Activated naive CD8-positive, alpha-beta T cell treated with anti-CD3 and anti-CD28 coated beads, Interleukin-2, amount 10 ng/mL, durations not matched to agents 7 days and 5 days (primary cell): ENCODE data around the gene GLI3. TPM values are rescaled to one million over a fixed set of nuclear protein-coding genes. Genes with fewer than 3 reads are reported as not detected.

ENCODE experiments used
- ATAC-seq: fragments of 150-1000 bp; cut with Tn5 transposase; one replicate; pipeline ENCODE4 v1.10.0; 2021; ENCODE audit warnings: low read depth, moderate library complexity
- POLR2A ChIA-PET: fragments of 350-600 bp; sonication (Branson Sonifier 250); formaldehyde crosslinking; loops from one replicate; lab custom pipeline; 2021; ENCODE audit warnings: antibody characterized with exemption; lab: Charles Lee
- DNase-seq: peaks from one replicate; pipeline ENCODE4 v3.0.0; 2021
- H3K27ac Mint-ChIP-seq: one replicate; pipeline ENCODE4 v1.8.0; 2022; ENCODE audit warnings: mild to moderate bottlenecking, mixed read lengths
- H3K27me3 Mint-ChIP-seq: one replicate; pipeline ENCODE4 v1.8.0; 2022; ENCODE audit warnings: mild to moderate bottlenecking, moderate library complexity, mixed read lengths
- H3K36me3 Mint-ChIP-seq: one replicate; pipeline ENCODE4 v1.8.0; 2021; ENCODE audit warnings: mild to moderate bottlenecking, mixed read lengths
- H3K4me1 Mint-ChIP-seq: one replicate; pipeline ENCODE4 v1.8.0; 2021; ENCODE audit warnings: mixed read lengths
- H3K4me3 Mint-ChIP-seq: one replicate; pipeline ENCODE4 v1.8.0; 2022; ENCODE audit warnings: mild to moderate bottlenecking, moderate library complexity, mixed read lengths
- H3K9me3 Mint-ChIP-seq: one replicate; pipeline ENCODE4 v1.8.0; 2021; ENCODE audit warnings: mixed read lengths
- total RNA-seq, 2 experiments: library from RNA; stranded (reverse); gene quantifications; one replicate each; pipeline ENCODE4 v1.2.3, GENCODE V29; 2021

GLI3 gene
- total RNA-seq, 2 experiments from 2014 or later = 0.75 to 1.3 TPM

DNA sequence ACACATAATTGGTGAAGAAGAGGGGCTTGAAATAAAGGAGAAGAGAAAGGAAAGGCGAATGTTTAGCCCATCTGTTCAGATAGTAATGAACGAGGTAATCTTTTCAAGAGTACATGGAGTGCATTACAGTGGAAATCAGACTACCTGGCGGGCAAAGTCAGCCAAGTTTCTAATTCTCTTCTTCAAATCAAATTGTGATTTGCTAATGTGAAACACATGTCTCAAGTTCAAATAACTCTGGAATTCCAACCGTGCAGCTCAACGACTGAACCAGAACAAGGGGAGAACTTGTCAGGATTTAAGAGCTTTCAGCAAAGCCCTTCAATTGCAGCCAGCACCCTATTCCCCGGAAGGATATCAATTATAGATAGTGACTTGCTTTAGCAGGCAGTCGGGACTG, 216.9 kb downstream of the GLI3 start:
- peaks cover 8% of the 10 kb centered on the region for H3K27me3 Mint-ChIP-seq
- H3K4me1 Mint-ChIP-seq = peaks cover 1% of the 10 kb centered on the region
- H3K4me3 Mint-ChIP-seq = no peak overlapping the region
- H3K36me3 Mint-ChIP-seq = no peaks in the 10 kb centered on the region
- no peaks in the 10 kb centered on the region for H3K9me3 Mint-ChIP-seq
- no peak overlapping the region for H3K27ac Mint-ChIP-seq
- DNase-seq = no peak
- ATAC-seq = no peak
- POLR2A ChIA-PET = interaction anchor here (0.5 kb wide), 1 partner anchor 1856 kb away, joined by 3 read pairs; no protein-coding TSS in a partner anchor

GRCh38 chr7:42017349-42017986, 219.5 kb downstream of the GLI3 start:
- DNase-seq (no peak), ATAC-seq (no peak)
- Mint-ChIP-seq H3K4me1 (peaks cover 1% of the 10 kb centered on the region), H3K36me3 (peaks cover 2% of the 10 kb centered on the region), H3K9me3 (peaks cover 5% of the 10 kb centered on the region), H3K27me3 (peaks cover 3% of the 10 kb centered on the region), H3K27ac (no peak overlapping the region), H3K4me3 (no peak overlapping the region)
- POLR2A ChIA-PET = no interaction called here

GRCh38 chr7:42016517-42016916, 220.5 kb downstream of the GLI3 start:
- ATAC-seq (no peak), DNase-seq (no peak)
- Mint-ChIP-seq H3K27ac (no peak overlapping the region), H3K9me3 (peaks cover 5% of the 10 kb centered on the region), H3K36me3 (peaks cover 2% of the 10 kb centered on the region), H3K4me3 (no peak overlapping the region), H3K27me3 (peaks cover 3% of the 10 kb centered on the region), H3K4me1 (peaks cover 1% of the 10 kb centered on the region)
- POLR2A ChIA-PET = no interaction called here

GRCh38 chr7:42014625-42015618, 222.1 kb downstream of the GLI3 start:
- no peak overlapping the region for H3K4me3 Mint-ChIP-seq
- H3K9me3 Mint-ChIP-seq = peaks cover 5% of the 10 kb centered on the region
- no peak for ATAC-seq
- POLR2A ChIA-PET = no interaction called here
- peaks cover 2% of the 10 kb centered on the region for H3K36me3 Mint-ChIP-seq
- DNase-seq = peak; percentile 37
- H3K27me3 Mint-ChIP-seq = peaks cover 3% of the 10 kb centered on the region
- peaks cover 1% of the 10 kb centered on the region for H3K4me1 Mint-ChIP-seq
- no peak overlapping the region for H3K27ac Mint-ChIP-seq

- Mint-ChIP-seq H3K27me3 (no peaks in the 10 kb centered on the region), H3K4me1 (peaks cover 1% of the 10 kb centered on the region), H3K4me3 (no peak overlapping the region), H3K36me3 (peaks cover 2% of the 10 kb centered on the region), H3K9me3 (peaks cover 5% of the 10 kb centered on the region), H3K27ac (no peak overlapping the region)
- ATAC-seq = no peak
- POLR2A ChIA-PET = no interaction called here
- DNase-seq = no peak
Observed at GRCh38 chr7:42012786-42013360, 224.1 kb downstream of the GLI3 start.

GRCh38 chr7:42012313-42012712, 224.7 kb downstream of the GLI3 start:
- no peaks in the 10 kb centered on the region for H3K4me1 Mint-ChIP-seq
- no peak for DNase-seq
- peaks cover 2% of the 10 kb centered on the region for H3K36me3 Mint-ChIP-seq
- POLR2A ChIA-PET = no interaction called here
- H3K27ac Mint-ChIP-seq = no peak overlapping the region
- H3K27me3 Mint-ChIP-seq = no peaks in the 10 kb centered on the region
- no peak overlapping the region for H3K4me3 Mint-ChIP-seq
- peaks cover 5% of the 10 kb centered on the region for H3K9me3 Mint-ChIP-seq
- no peak for ATAC-seq

GRCh38 chr7:42011846-42012245, 225.2 kb downstream of the GLI3 start:
- H3K9me3 Mint-ChIP-seq = peaks cover 5% of the 10 kb centered on the region
- POLR2A ChIA-PET = no interaction called here
- H3K4me1 Mint-ChIP-seq = no peaks in the 10 kb centered on the region
- H3K27ac Mint-ChIP-seq = no peak overlapping the region
- ATAC-seq (no peak), DNase-seq (no peak)
- H3K4me3 Mint-ChIP-seq = no peak overlapping the region
- H3K36me3 Mint-ChIP-seq = peaks cover 2% of the 10 kb centered on the region
- H3K27me3 Mint-ChIP-seq = peaks cover 3% of the 10 kb centered on the region

- Mint-ChIP-seq H3K4me1 (no peaks in the 10 kb centered on the region), H3K36me3 (peaks cover 2% of the 10 kb centered on the region), H3K9me3 (peaks cover 5% of the 10 kb centered on the region), H3K27ac (no peak overlapping the region), H3K4me3 (no peak overlapping the region), H3K27me3 (peaks cover 5% of the 10 kb centered on the region)
- DNase-seq = no peak
- POLR2A ChIA-PET = no interaction called here
- ATAC-seq = no peak
Observed at GRCh38 chr7:42010751-42011150, 226.3 kb downstream of the GLI3 start.

DNA sequence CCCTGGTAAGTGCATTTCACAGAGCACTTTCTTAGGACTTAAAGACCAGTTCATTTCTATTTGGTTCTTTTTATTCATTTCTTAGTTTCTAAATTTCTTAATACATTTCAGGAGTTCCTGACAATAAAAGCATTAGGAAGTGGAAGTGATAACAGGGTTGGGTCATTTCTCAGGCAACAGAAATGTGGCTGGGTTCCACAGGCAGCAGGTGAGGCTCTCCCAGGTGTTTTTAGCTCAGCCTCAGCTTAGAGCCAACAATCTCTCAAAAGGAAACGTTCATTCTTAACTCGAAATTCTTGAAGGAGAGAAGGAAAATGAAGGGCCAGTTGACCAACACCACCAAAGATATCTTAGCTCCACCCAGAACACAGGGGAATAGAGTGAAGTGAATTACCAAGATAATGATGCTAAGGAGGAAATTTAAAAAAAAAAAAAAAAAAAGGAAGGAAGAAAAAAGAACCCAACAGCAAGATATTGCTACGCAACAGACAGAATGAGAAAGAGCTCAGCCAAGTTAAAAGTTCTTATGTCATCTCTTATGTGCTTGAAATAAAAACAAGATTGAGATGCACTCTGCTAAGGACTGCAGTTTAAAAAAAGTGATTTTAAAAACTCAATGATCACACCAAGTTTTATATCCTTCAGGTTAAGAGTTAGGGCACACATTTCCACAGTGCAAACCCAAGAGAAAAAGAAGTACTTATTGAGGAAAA, 230.1 kb downstream of the GLI3 start:
- ATAC-seq = no peak
- DNase-seq = no peak
- H3K4me3 Mint-ChIP-seq = no peak overlapping the region
- no peak overlapping the region for H3K27ac Mint-ChIP-seq
- H3K36me3 Mint-ChIP-seq = no peaks in the 10 kb centered on the region
- H3K27me3 Mint-ChIP-seq = peaks cover 5% of the 10 kb centered on the region
- POLR2A ChIA-PET = no interaction called here
- no peaks in the 10 kb centered on the region for H3K4me1 Mint-ChIP-seq
- H3K9me3 Mint-ChIP-seq = no peaks in the 10 kb centered on the region

DNA sequence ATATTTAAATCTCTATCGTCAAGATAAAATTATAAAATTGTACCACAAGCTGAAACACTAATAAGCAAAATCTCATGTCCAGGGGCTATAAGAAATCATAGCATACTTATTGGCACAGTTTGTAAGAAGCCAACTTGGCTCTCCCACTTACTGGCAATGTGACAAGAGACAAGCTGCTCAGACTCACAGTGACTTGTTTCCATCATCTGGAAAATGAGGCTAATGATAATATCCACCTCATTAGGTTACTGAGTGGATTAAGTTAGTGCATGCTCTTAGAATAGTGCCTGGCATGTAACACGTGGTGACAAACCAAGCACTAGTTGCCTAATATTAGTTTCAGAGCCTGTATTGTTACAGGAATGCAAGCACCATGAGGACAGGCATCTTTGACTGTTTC, 234.4 kb downstream of the GLI3 start:
- Mint-ChIP-seq H3K4me1 (no peaks in the 10 kb centered on the region), H3K4me3 (no peak overlapping the region), H3K9me3 (no peaks in the 10 kb centered on the region), H3K36me3 (no peaks in the 10 kb centered on the region), H3K27ac (no peak overlapping the region), H3K27me3 (peaks cover 5% of the 10 kb centered on the region)
- no peak for DNase-seq
- no peak for ATAC-seq
- POLR2A ChIA-PET = no interaction called here

DNA sequence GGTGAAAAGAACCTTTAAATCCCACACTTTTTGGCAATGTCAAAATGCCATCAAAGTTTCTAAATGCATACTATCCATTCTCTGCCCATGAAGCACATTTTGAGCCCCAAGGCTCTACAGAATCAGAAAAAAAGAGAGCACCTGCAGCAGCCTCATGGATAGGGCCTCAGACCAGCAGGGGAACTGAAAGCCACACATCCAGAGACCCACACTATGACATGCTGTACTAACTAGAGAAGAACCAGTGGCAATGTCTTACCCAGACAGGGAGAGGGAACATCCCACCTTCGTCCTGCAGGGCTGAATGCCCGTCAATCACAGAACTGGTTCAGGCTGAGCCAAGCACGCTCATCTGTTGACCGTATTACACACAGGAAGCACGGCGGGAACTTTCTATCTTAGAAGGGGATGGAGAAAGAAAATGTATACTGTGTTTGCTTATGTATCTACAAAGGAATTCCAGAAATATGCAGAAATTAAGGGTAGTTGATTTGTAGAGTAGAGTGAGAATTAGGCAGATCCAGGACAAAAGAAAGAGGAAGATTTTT, 237.2 kb downstream of the GLI3 start:
- POLR2A ChIA-PET = no interaction called here
- Mint-ChIP-seq H3K4me1 (no peaks in the 10 kb centered on the region), H3K36me3 (no peaks in the 10 kb centered on the region), H3K4me3 (no peak overlapping the region), H3K27ac (no peak overlapping the region), H3K27me3 (no peaks in the 10 kb centered on the region), H3K9me3 (no peaks in the 10 kb centered on the region)
- DNase-seq = no peak
- no peak for ATAC-seq

DNA sequence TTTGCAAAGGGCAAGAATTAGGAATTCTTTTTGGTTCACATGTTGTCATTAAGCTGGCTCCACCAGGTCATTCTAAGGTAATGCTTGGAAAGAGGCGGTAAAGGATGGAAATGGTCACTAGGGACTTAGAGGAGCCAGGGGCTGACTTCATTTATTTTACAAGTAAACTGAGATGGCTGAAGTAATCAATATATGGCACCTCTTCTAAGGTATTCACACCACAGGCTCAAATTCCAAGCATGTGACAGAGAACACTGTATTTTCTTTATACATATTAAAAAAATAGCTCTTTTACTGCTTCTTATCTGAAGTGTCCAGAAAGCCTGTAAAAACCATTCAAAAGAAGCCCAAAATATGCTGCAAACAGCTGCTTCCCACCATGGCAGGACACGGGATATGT, 239.0 kb downstream of the GLI3 start:
- Mint-ChIP-seq H3K36me3 (no peaks in the 10 kb centered on the region), H3K9me3 (no peaks in the 10 kb centered on the region), H3K4me1 (no peaks in the 10 kb centered on the region), H3K4me3 (no peak overlapping the region), H3K27ac (no peak overlapping the region), H3K27me3 (no peaks in the 10 kb centered on the region)
- ATAC-seq (no peak), DNase-seq (no peak)
- POLR2A ChIA-PET = no interaction called here

GRCh38 chr7:41997151-41997550, 239.9 kb downstream of the GLI3 start:
- no peaks in the 10 kb centered on the region for H3K27me3 Mint-ChIP-seq
- H3K36me3 Mint-ChIP-seq = no peaks in the 10 kb centered on the region
- POLR2A ChIA-PET = no interaction called here
- no peaks in the 10 kb centered on the region for H3K4me1 Mint-ChIP-seq
- H3K27ac Mint-ChIP-seq = no peak overlapping the region
- ATAC-seq (no peak), DNase-seq (no peak)
- H3K4me3 Mint-ChIP-seq = no peak overlapping the region
- H3K9me3 Mint-ChIP-seq = no peaks in the 10 kb centered on the region
